HEK293 (cell line): ENCODE measurements around the gene RNASEH1.

Experiments used
- CTCF ChIA-PET: fragments of 350-600 bp; formaldehyde crosslinking; extraction: SDS; loops from one replicate; lab custom pipeline; 2021; ENCODE audit warnings: antibody characterized with exemption; lab: Yijun Ruan, JAX
- POLR2A ChIA-PET: fragments of 300-600 bp; formaldehyde crosslinking; extraction: SDS; loops from one replicate; lab custom pipeline; 2020; ENCODE audit warnings: antibody characterized with exemption, inconsistent platforms; lab: Yijun Ruan, JAX
- H3K27ac ChIP-seq: fragments of 200-500 bp; sonication (Bioruptor generic); 2 replicates; pipeline ENCODE4 v1.5.1; 2014; ENCODE audit warnings: low read depth, low read length, control low read depth, inconsistent platforms; ENCODE audit errors: extremely low read depth
- H3K36me3 ChIP-seq, 2 experiments: fragments of 200-500 bp in 1 of 2; sonication (Bioruptor generic) in 1 of 2; 1 replicate in 1 of 2; 2 replicates in 1 of 2; pipeline ENCODE4 v1.5.1; 2014 to 2017; ENCODE audit warnings: inconsistent platforms in 2 of 2, low read length in 2 of 2; ENCODE audit not compliant: control insufficient read depth in 2 of 2, insufficient read depth in 1 of 2
- H3K4me1 ChIP-seq: fragments of 200-500 bp; sonication (Bioruptor generic); 2 replicates; pipeline ENCODE4 v1.5.1; 2014; ENCODE audit warnings: mild to moderate bottlenecking, low read length, inconsistent platforms; ENCODE audit not compliant: control insufficient read depth, insufficient read depth
- H3K4me3 ChIP-seq: 2 replicates; pipeline ENCODE4 v1.5.1; 2011; ENCODE audit warnings: low read depth, mild to moderate bottlenecking, control low read depth, low read length, moderate library complexity
- H3K9me3 ChIP-seq: fragments of 200-500 bp; sonication (Bioruptor generic); 2 replicates; pipeline ENCODE4 v1.5.1; 2014; ENCODE audit warnings: low read depth, low read length, inconsistent platforms; ENCODE audit not compliant: control insufficient read depth, insufficient read depth
- HOXA7 ChIP-seq: sonication (generic); formaldehyde crosslinking; IDR thresholded peaks from 2 replicates; pipeline ENCODE4 v1.8.1; 2022; ENCODE audit warnings: missing genetic modification reagents, borderline replicate concordance
- PRDM1 ChIP-seq: fragments of 450-650 bp; formaldehyde crosslinking; IDR thresholded peaks from 2 replicates; pipeline ENCODE4; 2016; ENCODE audit warnings: missing biosample characterization, missing genetic modification characterization
- SP3 ChIP-seq: fragments of 450-650 bp; formaldehyde crosslinking; IDR thresholded peaks from 2 replicates; pipeline ENCODE4 v1.5.1; 2016; ENCODE audit warnings: missing biosample characterization, missing genetic modification characterization
- ZNF157 ChIP-seq: fragments of 450-650 bp; formaldehyde crosslinking; IDR thresholded peaks from 2 replicates; pipeline ENCODE4 v1.5.1; 2016; ENCODE audit warnings: missing biosample characterization, missing genetic modification characterization
- ZNF221 ChIP-seq: fragments of 450-650 bp; formaldehyde crosslinking; IDR thresholded peaks from 2 replicates; pipeline ENCODE4 v1.5.1; 2017; ENCODE audit warnings: missing biosample characterization, missing genetic modification characterization, borderline replicate concordance
- ZNF366 ChIP-seq: fragments of 450-650 bp; formaldehyde crosslinking; conservative IDR thresholded peaks from 2 replicates; pipeline ENCODE4 v1.5.1; 2016; ENCODE audit warnings: missing biosample characterization, missing genetic modification characterization
- ZNF426 ChIP-seq: fragments of 450-650 bp; formaldehyde crosslinking; IDR thresholded peaks from 2 replicates; pipeline ENCODE4 v1.5.1; 2017; ENCODE audit warnings: missing biosample characterization, missing genetic modification characterization, mild to moderate bottlenecking, inconsistent platforms, moderate library complexity
- ZNF433 ChIP-seq: fragments of 450-650 bp; formaldehyde crosslinking; IDR thresholded peaks from 2 replicates; pipeline ENCODE4 v1.5.1; 2016; ENCODE audit warnings: missing biosample characterization, missing genetic modification characterization, low read depth
- ZNF544 ChIP-seq: fragments of 450-650 bp; formaldehyde crosslinking; IDR thresholded peaks from 2 replicates; pipeline ENCODE4 v1.5.0; 2017; ENCODE audit warnings: missing biosample characterization, missing genetic modification characterization
- ZNF654 ChIP-seq: fragments of 450-650 bp; formaldehyde crosslinking; IDR thresholded peaks from 2 replicates; pipeline ENCODE4 v1.5.1; 2016; ENCODE audit warnings: low read depth, missing biosample characterization, missing genetic modification characterization
- ZNF747 ChIP-seq: fragments of 450-650 bp; formaldehyde crosslinking; IDR thresholded peaks from 2 replicates; pipeline ENCODE4 v1.5.1; 2016; ENCODE audit warnings: missing biosample characterization, missing genetic modification characterization
- ZNF768 ChIP-seq: fragments of 450-650 bp; formaldehyde crosslinking; IDR thresholded peaks from 2 replicates; pipeline ENCODE4 v1.5.1; 2018; ENCODE audit warnings: missing biosample characterization, mild to moderate bottlenecking, missing genetic modification characterization
- ZNF843 ChIP-seq: fragments of 450-650 bp; formaldehyde crosslinking; IDR thresholded peaks from 2 replicates; pipeline ENCODE4 v1.5.1; 2016; ENCODE audit warnings: missing biosample characterization, missing genetic modification characterization
- TF ChIP-seq, protein P1 (sequence below): fragments of 450-650 bp; formaldehyde crosslinking; IDR thresholded peaks from 2 replicates; pipeline ENCODE4 v1.5.1; 2016; ENCODE audit warnings: missing biosample characterization, missing genetic modification characterization, borderline replicate concordance
- TF ChIP-seq, protein P2 (sequence below): fragments of 450-650 bp; formaldehyde crosslinking; optimal IDR thresholded peaks from 2 replicates; pipeline ENCODE3; 2016; ENCODE audit warnings: missing biosample characterization, mild to moderate bottlenecking, missing genetic modification characterization
- TF ChIP-seq, protein P3 (sequence below): fragments of 450-650 bp; formaldehyde crosslinking; IDR thresholded peaks from 2 replicates; pipeline ENCODE4 v1.5.1; 2016; ENCODE audit warnings: missing biosample characterization, missing genetic modification characterization
- TF ChIP-seq, protein P4 (sequence below): fragments of 450-650 bp; formaldehyde crosslinking; IDR thresholded peaks from 2 replicates; pipeline ENCODE4 v1.5.1; 2016; ENCODE audit warnings: missing biosample characterization, missing genetic modification characterization, borderline replicate concordance

Gene RNASEH1

GRCh38 chr2:3503483-3503882, 54.6 kb downstream of the RNASEH1 start:
- CTCF ChIA-PET: no interaction called here

DNA sequence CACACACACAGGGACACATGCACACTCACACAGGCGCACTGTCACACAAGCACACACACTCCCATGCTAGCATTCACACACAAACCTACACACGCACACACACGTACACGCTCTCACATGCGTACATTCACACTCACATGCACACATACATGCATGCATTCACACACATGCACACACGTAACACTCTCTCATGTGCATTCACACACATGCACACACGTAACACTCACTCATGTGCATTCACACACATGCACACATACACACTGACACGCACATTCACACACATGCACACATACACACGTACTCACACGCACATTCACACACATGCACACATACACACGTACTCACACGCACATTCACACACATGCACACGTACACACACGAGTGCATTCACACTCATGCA, 55.1 kb downstream of the RNASEH1 start:
- no peak overlapping the region for H3K27ac ChIP-seq
- CTCF ChIA-PET: no interaction called here
- TF ChIP-seq ZNF426 (tag by site-specific recombination): no peak
- no peak for TF ChIP-seq ZNF544 (tag by site-specific recombination)
- no peak for TF ChIP-seq ZNF747 (tag by site-specific recombination)
- TF ChIP-seq PRDM1 (tag by site-specific recombination): no peak
- no peak for TF ChIP-seq ZNF366
- TF ChIP-seq ZNF433 (tag by site-specific recombination): no peak
- TF ChIP-seq HOXA7: no peak
- no peak for TF ChIP-seq ZNF768 (tag by site-specific recombination)
- no peak overlapping the region for H3K4me3 ChIP-seq
- POLR2A ChIA-PET: no interaction called here
- H3K4me1 ChIP-seq: no peaks in the 10 kb centered on the region
- no peaks in the 10 kb centered on the region for H3K9me3 ChIP-seq
- H3K36me3 ChIP-seq: peaks cover 3 to 53% of the 10 kb centered on the region in 2 experiments

More at GRCh38 chr2:3503483-3503882, 54.6 kb downstream of the RNASEH1 start:
- POLR2A ChIA-PET: no interaction called here
- Histone ChIP-seq H3K4me1 (no peaks in the 10 kb centered on the region), H3K36me3 (peaks cover 3 to 51% of the 10 kb centered on the region in 2 experiments), H3K4me3 (no peak overlapping the region), H3K9me3 (no peaks in the 10 kb centered on the region), H3K27ac (no peak overlapping the region)
- TF ChIP-seq, protein P1, sequence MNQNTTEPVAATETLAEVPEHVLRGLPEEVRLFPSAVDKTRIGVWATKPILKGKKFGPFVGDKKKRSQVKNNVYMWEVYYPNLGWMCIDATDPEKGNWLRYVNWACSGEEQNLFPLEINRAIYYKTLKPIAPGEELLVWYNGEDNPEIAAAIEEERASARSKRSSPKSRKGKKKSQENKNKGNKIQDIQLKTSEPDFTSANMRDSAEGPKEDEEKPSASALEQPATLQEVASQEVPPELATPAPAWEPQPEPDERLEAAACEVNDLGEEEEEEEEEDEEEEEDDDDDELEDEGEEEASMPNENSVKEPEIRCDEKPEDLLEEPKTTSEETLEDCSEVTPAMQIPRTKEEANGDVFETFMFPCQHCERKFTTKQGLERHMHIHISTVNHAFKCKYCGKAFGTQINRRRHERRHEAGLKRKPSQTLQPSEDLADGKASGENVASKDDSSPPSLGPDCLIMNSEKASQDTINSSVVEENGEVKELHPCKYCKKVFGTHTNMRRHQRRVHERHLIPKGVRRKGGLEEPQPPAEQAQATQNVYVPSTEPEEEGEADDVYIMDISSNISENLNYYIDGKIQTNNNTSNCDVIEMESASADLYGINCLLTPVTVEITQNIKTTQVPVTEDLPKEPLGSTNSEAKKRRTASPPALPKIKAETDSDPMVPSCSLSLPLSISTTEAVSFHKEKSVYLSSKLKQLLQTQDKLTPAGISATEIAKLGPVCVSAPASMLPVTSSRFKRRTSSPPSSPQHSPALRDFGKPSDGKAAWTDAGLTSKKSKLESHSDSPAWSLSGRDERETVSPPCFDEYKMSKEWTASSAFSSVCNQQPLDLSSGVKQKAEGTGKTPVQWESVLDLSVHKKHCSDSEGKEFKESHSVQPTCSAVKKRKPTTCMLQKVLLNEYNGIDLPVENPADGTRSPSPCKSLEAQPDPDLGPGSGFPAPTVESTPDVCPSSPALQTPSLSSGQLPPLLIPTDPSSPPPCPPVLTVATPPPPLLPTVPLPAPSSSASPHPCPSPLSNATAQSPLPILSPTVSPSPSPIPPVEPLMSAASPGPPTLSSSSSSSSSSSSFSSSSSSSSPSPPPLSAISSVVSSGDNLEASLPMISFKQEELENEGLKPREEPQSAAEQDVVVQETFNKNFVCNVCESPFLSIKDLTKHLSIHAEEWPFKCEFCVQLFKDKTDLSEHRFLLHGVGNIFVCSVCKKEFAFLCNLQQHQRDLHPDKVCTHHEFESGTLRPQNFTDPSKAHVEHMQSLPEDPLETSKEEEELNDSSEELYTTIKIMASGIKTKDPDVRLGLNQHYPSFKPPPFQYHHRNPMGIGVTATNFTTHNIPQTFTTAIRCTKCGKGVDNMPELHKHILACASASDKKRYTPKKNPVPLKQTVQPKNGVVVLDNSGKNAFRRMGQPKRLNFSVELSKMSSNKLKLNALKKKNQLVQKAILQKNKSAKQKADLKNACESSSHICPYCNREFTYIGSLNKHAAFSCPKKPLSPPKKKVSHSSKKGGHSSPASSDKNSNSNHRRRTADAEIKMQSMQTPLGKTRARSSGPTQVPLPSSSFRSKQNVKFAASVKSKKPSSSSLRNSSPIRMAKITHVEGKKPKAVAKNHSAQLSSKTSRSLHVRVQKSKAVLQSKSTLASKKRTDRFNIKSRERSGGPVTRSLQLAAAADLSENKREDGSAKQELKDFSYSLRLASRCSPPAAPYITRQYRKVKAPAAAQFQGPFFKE: no peak
- TF ChIP-seq, protein P2, sequence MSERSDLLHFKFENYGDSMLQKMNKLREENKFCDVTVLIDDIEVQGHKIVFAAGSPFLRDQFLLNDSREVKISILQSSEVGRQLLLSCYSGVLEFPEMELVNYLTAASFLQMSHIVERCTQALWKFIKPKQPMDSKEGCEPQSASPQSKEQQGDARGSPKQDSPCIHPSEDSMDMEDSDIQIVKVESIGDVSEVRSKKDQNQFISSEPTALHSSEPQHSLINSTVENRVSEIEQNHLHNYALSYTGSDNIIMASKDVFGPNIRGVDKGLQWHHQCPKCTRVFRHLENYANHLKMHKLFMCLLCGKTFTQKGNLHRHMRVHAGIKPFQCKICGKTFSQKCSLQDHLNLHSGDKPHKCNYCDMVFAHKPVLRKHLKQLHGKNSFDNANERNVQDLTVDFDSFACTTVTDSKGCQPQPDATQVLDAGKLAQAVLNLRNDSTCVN (tag by site-specific recombination): no peak
- TF ChIP-seq, all 188 proteins: peak for 0

DNA sequence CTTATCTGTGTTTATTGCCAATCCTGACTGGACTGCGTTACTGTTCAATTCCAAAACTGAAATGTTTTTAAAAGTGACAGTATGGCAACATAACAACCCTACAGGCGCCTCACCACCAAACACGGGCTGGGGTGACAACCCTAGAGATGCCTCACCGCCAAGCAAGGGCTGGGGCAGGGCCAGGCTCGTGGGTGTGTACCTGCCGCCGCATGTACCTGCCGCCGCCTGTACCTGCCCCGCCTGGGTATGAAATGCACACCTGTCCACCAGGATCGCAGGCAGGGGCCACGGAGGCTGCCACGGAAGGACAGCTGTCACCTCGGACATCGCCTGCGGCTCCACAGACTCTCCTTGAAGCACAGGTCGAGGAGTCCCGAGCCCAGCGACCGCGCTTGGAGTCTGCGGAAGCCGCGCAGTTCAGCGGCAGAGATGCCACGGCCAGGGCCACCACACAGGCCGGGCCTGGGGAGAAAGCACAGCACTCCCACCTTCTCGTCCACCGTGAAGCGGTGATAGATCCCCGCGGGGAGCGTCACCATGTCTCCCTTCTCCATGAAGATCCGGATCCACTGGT, 57.7 kb downstream of the RNASEH1 start:
- peaks cover 0 to 69% of the 10 kb centered on the region in 2 experiments; a peak in 1 of 3 replicates for H3K36me3 ChIP-seq
- H3K4me1 ChIP-seq: no peaks in the 10 kb centered on the region
- H3K4me3 ChIP-seq: no peak overlapping the region
- no peak overlapping the region for H3K27ac ChIP-seq
- no peaks in the 10 kb centered on the region for H3K9me3 ChIP-seq
- POLR2A ChIA-PET: no interaction called here
- TF ChIP-seq SP3 (tag by site-specific recombination) (no peak), ZNF221 (tag by site-specific recombination) (no peak), ZNF654 (tag by site-specific recombination) (no peak), ZNF157 (tag by site-specific recombination) (no peak), ZNF843 (no peak), HOXA7 (no peak)
- TF ChIP-seq, protein P3, sequence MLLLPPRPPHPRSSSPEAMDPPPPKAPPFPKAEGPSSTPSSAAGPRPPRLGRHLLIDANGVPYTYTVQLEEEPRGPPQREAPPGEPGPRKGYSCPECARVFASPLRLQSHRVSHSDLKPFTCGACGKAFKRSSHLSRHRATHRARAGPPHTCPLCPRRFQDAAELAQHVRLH (tag by site-specific recombination): no peak
- TF ChIP-seq, protein P4, sequence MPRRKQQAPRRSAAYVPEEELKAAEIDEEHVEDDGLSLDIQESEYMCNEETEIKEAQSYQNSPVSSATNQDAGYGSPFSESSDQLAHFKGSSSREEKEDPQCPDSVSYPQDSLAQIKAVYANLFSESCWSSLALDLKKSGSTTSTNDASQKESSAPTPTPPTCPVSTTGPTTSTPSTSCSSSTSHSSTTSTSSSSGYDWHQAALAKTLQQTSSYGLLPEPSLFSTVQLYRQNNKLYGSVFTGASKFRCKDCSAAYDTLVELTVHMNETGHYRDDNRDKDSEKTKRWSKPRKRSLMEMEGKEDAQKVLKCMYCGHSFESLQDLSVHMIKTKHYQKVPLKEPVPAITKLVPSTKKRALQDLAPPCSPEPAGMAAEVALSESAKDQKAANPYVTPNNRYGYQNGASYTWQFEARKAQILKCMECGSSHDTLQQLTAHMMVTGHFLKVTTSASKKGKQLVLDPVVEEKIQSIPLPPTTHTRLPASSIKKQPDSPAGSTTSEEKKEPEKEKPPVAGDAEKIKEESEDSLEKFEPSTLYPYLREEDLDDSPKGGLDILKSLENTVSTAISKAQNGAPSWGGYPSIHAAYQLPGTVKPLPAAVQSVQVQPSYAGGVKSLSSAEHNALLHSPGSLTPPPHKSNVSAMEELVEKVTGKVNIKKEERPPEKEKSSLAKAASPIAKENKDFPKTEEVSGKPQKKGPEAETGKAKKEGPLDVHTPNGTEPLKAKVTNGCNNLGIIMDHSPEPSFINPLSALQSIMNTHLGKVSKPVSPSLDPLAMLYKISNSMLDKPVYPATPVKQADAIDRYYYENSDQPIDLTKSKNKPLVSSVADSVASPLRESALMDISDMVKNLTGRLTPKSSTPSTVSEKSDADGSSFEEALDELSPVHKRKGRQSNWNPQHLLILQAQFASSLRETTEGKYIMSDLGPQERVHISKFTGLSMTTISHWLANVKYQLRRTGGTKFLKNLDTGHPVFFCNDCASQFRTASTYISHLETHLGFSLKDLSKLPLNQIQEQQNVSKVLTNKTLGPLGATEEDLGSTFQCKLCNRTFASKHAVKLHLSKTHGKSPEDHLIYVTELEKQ (tag by site-specific recombination): no peak
- CTCF ChIA-PET: no interaction called here
